ENCODE measurements around the gene RPP25L.

DNA sequence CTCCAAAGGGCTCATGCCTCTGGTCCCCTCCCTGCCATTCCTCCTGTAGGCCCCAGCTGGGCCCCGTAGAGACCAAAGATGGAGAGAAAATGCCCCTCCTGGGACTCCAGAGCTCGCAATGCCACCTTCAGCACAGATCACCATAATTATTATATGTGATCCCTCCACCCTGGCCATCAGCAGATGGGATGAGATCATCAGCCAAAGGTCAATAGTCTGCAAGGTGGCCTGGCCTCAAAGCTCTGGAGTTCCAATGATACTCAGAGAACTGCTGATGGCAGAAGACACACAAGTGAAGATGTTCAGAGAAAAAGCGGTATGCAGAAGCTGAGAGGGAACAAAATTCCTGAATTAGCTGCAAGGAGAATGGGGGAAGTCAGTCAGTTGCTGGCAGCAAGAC, 5.0 kb downstream of the RPP25L start:
- TF ChIP-seq POLR2A (IDR thresholded peaks at IDR 0.05; ENCODE audit: low read length) (no peak), GATA1 (IDR thresholded peaks at IDR 0.05; ENCODE audit: low read depth, low read length) (no peak)
